ENCODE measurements around the gene ABLIM1.

DNA sequence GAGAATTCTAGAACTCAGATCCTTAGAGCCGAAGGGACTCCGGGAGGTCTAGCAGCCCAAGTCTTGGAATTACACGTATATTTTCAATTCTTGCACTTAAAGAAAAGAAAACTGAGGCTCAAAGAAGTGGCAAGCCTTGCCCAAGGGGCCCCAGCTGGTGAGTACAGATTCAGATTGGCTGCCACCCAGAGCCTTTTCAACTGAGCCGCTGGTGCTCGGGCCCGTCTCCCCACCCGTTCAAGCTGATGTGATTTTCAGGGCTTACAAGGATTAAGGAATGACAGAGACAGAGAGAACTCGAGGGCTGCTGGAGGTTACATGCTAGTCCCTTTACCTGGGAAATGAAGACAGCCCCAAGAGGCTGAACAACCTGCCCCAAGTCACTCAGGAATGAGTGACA lies 117.8 kb downstream of the ABLIM1 start:
- TF ChIP-seq, protein P1, sequence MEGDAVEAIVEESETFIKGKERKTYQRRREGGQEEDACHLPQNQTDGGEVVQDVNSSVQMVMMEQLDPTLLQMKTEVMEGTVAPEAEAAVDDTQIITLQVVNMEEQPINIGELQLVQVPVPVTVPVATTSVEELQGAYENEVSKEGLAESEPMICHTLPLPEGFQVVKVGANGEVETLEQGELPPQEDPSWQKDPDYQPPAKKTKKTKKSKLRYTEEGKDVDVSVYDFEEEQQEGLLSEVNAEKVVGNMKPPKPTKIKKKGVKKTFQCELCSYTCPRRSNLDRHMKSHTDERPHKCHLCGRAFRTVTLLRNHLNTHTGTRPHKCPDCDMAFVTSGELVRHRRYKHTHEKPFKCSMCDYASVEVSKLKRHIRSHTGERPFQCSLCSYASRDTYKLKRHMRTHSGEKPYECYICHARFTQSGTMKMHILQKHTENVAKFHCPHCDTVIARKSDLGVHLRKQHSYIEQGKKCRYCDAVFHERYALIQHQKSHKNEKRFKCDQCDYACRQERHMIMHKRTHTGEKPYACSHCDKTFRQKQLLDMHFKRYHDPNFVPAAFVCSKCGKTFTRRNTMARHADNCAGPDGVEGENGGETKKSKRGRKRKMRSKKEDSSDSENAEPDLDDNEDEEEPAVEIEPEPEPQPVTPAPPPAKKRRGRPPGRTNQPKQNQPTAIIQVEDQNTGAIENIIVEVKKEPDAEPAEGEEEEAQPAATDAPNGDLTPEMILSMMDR (conservative IDR thresholded peaks at IDR 0.05; ENCODE audit: low read depth in 2 of 2): no peak
- no peak for TF ChIP-seq EZH2phosphoT487 (IDR thresholded peaks at IDR 0.05; ENCODE audit: unreplicated experiment)
- TF ChIP-seq POLR2AphosphoS5 (IDR thresholded peaks at IDR 0.05; ENCODE audit: low read depth): no peak
- no peak for TF ChIP-seq CREB1 (CRISPR knock-in tag; IDR thresholded peaks at IDR 0.05; ENCODE audit: low read depth)
- TF ChIP-seq, protein P2, sequence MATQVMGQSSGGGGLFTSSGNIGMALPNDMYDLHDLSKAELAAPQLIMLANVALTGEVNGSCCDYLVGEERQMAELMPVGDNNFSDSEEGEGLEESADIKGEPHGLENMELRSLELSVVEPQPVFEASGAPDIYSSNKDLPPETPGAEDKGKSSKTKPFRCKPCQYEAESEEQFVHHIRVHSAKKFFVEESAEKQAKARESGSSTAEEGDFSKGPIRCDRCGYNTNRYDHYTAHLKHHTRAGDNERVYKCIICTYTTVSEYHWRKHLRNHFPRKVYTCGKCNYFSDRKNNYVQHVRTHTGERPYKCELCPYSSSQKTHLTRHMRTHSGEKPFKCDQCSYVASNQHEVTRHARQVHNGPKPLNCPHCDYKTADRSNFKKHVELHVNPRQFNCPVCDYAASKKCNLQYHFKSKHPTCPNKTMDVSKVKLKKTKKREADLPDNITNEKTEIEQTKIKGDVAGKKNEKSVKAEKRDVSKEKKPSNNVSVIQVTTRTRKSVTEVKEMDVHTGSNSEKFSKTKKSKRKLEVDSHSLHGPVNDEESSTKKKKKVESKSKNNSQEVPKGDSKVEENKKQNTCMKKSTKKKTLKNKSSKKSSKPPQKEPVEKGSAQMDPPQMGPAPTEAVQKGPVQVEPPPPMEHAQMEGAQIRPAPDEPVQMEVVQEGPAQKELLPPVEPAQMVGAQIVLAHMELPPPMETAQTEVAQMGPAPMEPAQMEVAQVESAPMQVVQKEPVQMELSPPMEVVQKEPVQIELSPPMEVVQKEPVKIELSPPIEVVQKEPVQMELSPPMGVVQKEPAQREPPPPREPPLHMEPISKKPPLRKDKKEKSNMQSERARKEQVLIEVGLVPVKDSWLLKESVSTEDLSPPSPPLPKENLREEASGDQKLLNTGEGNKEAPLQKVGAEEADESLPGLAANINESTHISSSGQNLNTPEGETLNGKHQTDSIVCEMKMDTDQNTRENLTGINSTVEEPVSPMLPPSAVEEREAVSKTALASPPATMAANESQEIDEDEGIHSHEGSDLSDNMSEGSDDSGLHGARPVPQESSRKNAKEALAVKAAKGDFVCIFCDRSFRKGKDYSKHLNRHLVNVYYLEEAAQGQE (IDR thresholded peaks at IDR 0.05; ENCODE audit: unreplicated experiment): no peak
- TF ChIP-seq EZH2 (IDR thresholded peaks at IDR 0.05; ENCODE audit: low read depth, unreplicated experiment): no peak
- TF ChIP-seq, protein P3, sequence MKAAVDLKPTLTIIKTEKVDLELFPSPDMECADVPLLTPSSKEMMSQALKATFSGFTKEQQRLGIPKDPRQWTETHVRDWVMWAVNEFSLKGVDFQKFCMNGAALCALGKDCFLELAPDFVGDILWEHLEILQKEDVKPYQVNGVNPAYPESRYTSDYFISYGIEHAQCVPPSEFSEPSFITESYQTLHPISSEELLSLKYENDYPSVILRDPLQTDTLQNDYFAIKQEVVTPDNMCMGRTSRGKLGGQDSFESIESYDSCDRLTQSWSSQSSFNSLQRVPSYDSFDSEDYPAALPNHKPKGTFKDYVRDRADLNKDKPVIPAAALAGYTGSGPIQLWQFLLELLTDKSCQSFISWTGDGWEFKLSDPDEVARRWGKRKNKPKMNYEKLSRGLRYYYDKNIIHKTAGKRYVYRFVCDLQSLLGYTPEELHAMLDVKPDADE (IDR thresholded peaks at IDR 0.05): no peak
- no peak for TF ChIP-seq JUNB (IDR thresholded peaks at IDR 0.05; ENCODE audit: unreplicated experiment)
- no peak for TF ChIP-seq STAT1 (IDR thresholded peaks at IDR 0.05; ENCODE audit: unreplicated experiment)
- TF ChIP-seq NANOG (IDR thresholded peaks at IDR 0.05; ENCODE audit: borderline replicate concordance): no peak
- TF ChIP-seq ZNF114 (CRISPR knock-in tag; IDR thresholded peaks at IDR 0.05): no peak
- TF ChIP-seq ZNF331 (CRISPR knock-in tag; IDR thresholded peaks at IDR 0.05; ENCODE audit: low read depth): no peak
